Ascending aorta (tissue), 2 donors: ENCODE data around the gene INO80. TPM values are rescaled to one million over a fixed set of nuclear protein-coding genes. Genes with fewer than 3 reads are reported as not detected.

Source experiments
- DNase-seq, 2 donors: peaks; one replicate each; pipeline ENCODE4 v3.0.0-alpha.2; 2019; ENCODE audit warnings: low spot score in 2 of 2
- H3K27ac ChIP-seq, 2 donors: fragments of 200-600 bp; sonication (generic); one replicate each; pipeline ENCODE4 v1.5.1; 2016 to 2017; ENCODE audit warnings: mild to moderate bottlenecking in 1 of 2
- H3K27me3 ChIP-seq: fragments of 200-600 bp; sonication (generic); one replicate; pipeline ENCODE4 v1.5.1; 2017
- H3K36me3 ChIP-seq, 2 donors: fragments of 200-600 bp; sonication (generic); one replicate each; pipeline ENCODE4 v1.5.1; 2016
- H3K4me1 ChIP-seq, 2 donors: fragments of 200-600 bp; sonication (generic); one replicate each; pipeline ENCODE4 v1.5.1; 2016 to 2017; ENCODE audit warnings: mild to moderate bottlenecking in 1 of 2
- H3K4me3 ChIP-seq, 2 donors: fragments of 200-600 bp; sonication (generic); one replicate each; pipeline ENCODE4 v1.5.1; 2016 to 2017; ENCODE audit warnings: mild to moderate bottlenecking in 1 of 2
- H3K9me3 ChIP-seq, 2 donors: fragments of 200-600 bp; sonication (generic); one replicate each; pipeline ENCODE4 v1.5.1; 2016
- intact Hi-C: fragments of 100-400 bp; cut with DNase I; formaldehyde crosslinking; loops from one replicate; pipeline ENCODE4 v1.15.1; 2023
- total RNA-seq: library from RNA; depleted of rRNA; stranded (reverse); fragments of >200 nt; gene quantifications from one replicate; pipeline ENCODE4 v1.1.0, GENCODE V29; 2016
- TF ChIP-seq, protein P1 (sequence below), 3 experiments: fragments of 200-600 bp in 2 of 3; fragments of 450-650 bp in 1 of 3; sonication (generic) in 2 of 3; IDR thresholded peaks; one replicate each; pipeline ENCODE4 v1.5.1; 2016 to 2019; ENCODE audit warnings: antibody characterized with exemption in 3 of 3, mild to moderate bottlenecking in 1 of 3, moderate library complexity in 1 of 3

The INO80 gene
- total RNA-seq, 1 donor from 2014 or later: 57.8 TPM

DNA sequence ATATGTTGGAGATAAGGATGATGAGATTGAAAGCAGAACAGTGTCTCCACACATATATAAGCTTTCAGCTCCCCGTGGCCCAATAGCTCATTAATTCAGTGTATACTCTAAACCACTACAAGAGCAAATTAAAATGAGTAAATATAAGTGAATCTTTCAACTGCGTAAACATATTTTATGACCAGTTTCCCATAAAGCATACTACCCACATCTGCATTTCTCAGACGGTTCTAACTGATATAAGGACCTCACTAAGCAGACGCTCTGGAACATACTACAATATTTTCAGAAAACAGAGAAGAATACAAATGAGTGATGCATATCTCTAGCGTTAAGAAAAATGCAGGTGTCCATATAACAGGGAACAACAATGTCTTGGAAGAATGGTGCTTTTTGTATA lies 73.2 kb downstream of the INO80 start:
- no peak overlapping the region for H3K27ac ChIP-seq
- intact Hi-C loops: no loop called here
- TF ChIP-seq, protein P1, sequence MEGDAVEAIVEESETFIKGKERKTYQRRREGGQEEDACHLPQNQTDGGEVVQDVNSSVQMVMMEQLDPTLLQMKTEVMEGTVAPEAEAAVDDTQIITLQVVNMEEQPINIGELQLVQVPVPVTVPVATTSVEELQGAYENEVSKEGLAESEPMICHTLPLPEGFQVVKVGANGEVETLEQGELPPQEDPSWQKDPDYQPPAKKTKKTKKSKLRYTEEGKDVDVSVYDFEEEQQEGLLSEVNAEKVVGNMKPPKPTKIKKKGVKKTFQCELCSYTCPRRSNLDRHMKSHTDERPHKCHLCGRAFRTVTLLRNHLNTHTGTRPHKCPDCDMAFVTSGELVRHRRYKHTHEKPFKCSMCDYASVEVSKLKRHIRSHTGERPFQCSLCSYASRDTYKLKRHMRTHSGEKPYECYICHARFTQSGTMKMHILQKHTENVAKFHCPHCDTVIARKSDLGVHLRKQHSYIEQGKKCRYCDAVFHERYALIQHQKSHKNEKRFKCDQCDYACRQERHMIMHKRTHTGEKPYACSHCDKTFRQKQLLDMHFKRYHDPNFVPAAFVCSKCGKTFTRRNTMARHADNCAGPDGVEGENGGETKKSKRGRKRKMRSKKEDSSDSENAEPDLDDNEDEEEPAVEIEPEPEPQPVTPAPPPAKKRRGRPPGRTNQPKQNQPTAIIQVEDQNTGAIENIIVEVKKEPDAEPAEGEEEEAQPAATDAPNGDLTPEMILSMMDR (IDR thresholded peaks at IDR 0.05): no peak
- no peaks in the 10 kb centered on the region for H3K27me3 ChIP-seq
- H3K36me3 ChIP-seq: peaks cover 32 to 64% of the 10 kb centered on the region in 2 donors
- no peak overlapping the region for H3K4me3 ChIP-seq
- no peaks in the 10 kb centered on the region for H3K9me3 ChIP-seq
- no peaks in the 10 kb centered on the region for H3K4me1 ChIP-seq
- no peak for DNase-seq

- H3K27me3 ChIP-seq: no peaks in the 10 kb centered on the region
- intact Hi-C loops: no loop called here
- TF ChIP-seq, protein P1 (IDR thresholded peaks at IDR 0.05): no peak
- H3K27ac ChIP-seq: no peak overlapping the region
- H3K36me3 ChIP-seq: peaks cover 3 to 27% of the 10 kb centered on the region in 2 donors
- peaks cover 0 to 8% of the 10 kb centered on the region in 2 donors for H3K4me1 ChIP-seq
- DNase-seq: no peak
- no peaks in the 10 kb centered on the region for H3K9me3 ChIP-seq
- no peak overlapping the region for H3K4me3 ChIP-seq
These were observed 77.0 kb downstream of the INO80 start for GRCh38 chr15:41039121-41039520.

DNA sequence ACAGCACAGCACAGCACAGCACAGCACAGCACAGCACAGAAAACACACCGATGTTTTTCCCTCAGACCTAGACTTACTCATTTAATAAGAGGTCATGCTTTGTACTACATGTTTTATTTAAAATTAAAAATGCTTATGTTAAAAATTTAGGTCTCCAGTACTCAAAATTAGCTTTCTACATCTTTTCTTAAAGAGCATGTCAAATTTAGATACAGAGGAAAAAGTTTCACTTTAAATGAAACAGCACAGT lies 84.1 kb downstream of the INO80 start:
- H3K9me3 ChIP-seq: no peaks in the 10 kb centered on the region
- no peaks in the 10 kb centered on the region for H3K27me3 ChIP-seq
- TF ChIP-seq, protein P1 (IDR thresholded peaks at IDR 0.05): no peak
- H3K4me1 ChIP-seq: peaks cover 0 to 8% of the 10 kb centered on the region in 2 donors
- no peak overlapping the region for H3K27ac ChIP-seq
- intact Hi-C loops: no loop called here
- H3K4me3 ChIP-seq: no peak overlapping the region
- peaks cover 0 to 9% of the 10 kb centered on the region in 2 donors for H3K36me3 ChIP-seq
- no peak for DNase-seq

GRCh38 chr15:41031232-41032078 lies 84.6 kb downstream of the INO80 start:
- H3K4me1 ChIP-seq: peaks cover 0 to 8% of the 10 kb centered on the region in 2 donors
- no peak for DNase-seq
- TF ChIP-seq, protein P1 (IDR thresholded peaks at IDR 0.05): no peak
- H3K9me3 ChIP-seq: no peaks in the 10 kb centered on the region
- no peak overlapping the region for H3K4me3 ChIP-seq
- no peaks in the 10 kb centered on the region for H3K27me3 ChIP-seq
- H3K27ac ChIP-seq: no peak overlapping the region
- peaks cover 0 to 11% of the 10 kb centered on the region in 2 donors for H3K36me3 ChIP-seq
- intact Hi-C loops: no loop called here

DNA sequence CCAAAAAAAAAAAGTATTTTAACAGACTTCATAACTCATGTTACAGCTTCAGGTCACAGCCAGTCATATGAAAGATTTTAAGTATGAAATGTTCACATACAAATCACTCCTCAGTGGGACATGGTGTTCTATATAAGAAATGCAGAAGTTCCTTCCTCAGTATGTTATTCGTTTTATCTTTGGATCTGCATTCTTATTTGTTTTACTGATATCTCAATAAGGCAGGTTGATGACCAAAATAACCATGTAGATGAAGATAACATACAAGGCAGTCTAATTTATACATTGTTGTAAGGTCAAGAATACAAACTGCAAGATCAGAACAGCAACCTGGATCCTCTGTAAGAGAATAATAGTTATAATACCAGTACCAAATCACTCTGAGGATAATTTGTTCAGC lies 87.2 kb downstream of the INO80 start:
- no peak overlapping the region for H3K4me3 ChIP-seq
- no peak for DNase-seq
- intact Hi-C loops: loop anchor here (10.0 kb wide), 1 partner anchor 156 kb away; no protein-coding TSS in a partner anchor

More for the DNA sequence above, 87.2 kb downstream of the INO80 start:
- Histone ChIP-seq H3K27ac (no peak overlapping the region), H3K4me1 (peaks cover 5 to 18% of the 10 kb centered on the region in 2 donors), H3K27me3 (no peaks in the 10 kb centered on the region), H3K36me3 (peaks cover 0 to 11% of the 10 kb centered on the region in 2 donors), H3K9me3 (no peaks in the 10 kb centered on the region)
- TF ChIP-seq, protein P1 (IDR thresholded peaks at IDR 0.05): no peak
